HepG2 (cell line): ENCODE data around the gene RNF182. TPM values are rescaled to one million over a fixed set of nuclear protein-coding genes. Genes with fewer than 3 reads are reported as not detected.

Experiments
- ATAC-seq: fragments of 200-7000 bp; cut with Tn5 transposase; 3 replicates; pipeline ENCODE4 v1.9.1; 2020; ENCODE audit warnings: mild to moderate bottlenecking, moderate library complexity
- BruUV-seq: library from RNA; stranded (reverse); fragments of 400-500 nt; replicated peaks from 2 replicates; lab custom pipeline; 2021; lab: Mats Ljungman, UMichigan
- CTCF ChIA-PET: fragments of 300-600 bp; formaldehyde crosslinking; extraction: SDS; loops from one replicate; lab custom pipeline; 2021; ENCODE audit warnings: low total read pairs, inconsistent platforms, low intra/inter-chr PET ratio; lab: Yijun Ruan, JAX
- POLR2A ChIA-PET: fragments of 350-600 bp; sonication (Branson Sonifier 250); formaldehyde crosslinking; loops from one replicate; lab custom pipeline; 2020; ENCODE audit warnings: antibody characterized with exemption, inconsistent platforms; lab: Yijun Ruan, JAX
- DNase-seq: peaks from one replicate; pipeline ENCODE4 v3.0.0-alpha.2; 2015; ENCODE audit warnings: low spot score
- FAIRE-seq: peaks from 3 replicates; lab custom pipeline; 2011; peaks lifted over from hg19 to GRCh38; lab: Jason Lieb, UNC
- H2AFZ ChIP-seq: one replicate; pipeline ENCODE4 v1.6.1; 2011; ENCODE audit warnings: low read length, inconsistent platforms
- H3K27ac ChIP-seq: fragments of 300-600 bp; 3 replicates; pipeline ENCODE4 v1.8.0; 2011; ENCODE audit warnings: mixed run types, mild to moderate bottlenecking, mixed read lengths, low read length, inconsistent platforms; ENCODE audit not compliant: insufficient read depth; ENCODE audit errors: extremely low read length
- H3K27me3 ChIP-seq, 2 experiments: fragments of 200-600 bp in 1 of 2; 2 replicates in 1 of 2; 3 replicates in 1 of 2; pipeline versions ENCODE4 v1.6.0 to v1.8.0; 2011; ENCODE audit warnings: low read length in 2 of 2, mild to moderate bottlenecking in 2 of 2, moderate library complexity in 2 of 2, inconsistent platforms in 1 of 2; ENCODE audit not compliant: insufficient read depth in 2 of 2, control insufficient read depth in 1 of 2
- H3K36me3 ChIP-seq, 2 experiments: fragments of 200-600 bp in 1 of 2; replicated peaks in 1 of 2; 2 replicates in 1 of 2; 3 replicates in 1 of 2; pipeline versions ENCODE4 v1.5.1 to v1.8.0; 2011; ENCODE audit warnings: low read length in 2 of 2, inconsistent platforms in 1 of 2; ENCODE audit not compliant: insufficient read depth in 2 of 2, control insufficient read depth in 1 of 2
- H3K4me1 ChIP-seq: 2 replicates; pipeline ENCODE4 v1.5.1; 2012; ENCODE audit warnings: low read length, inconsistent platforms; ENCODE audit not compliant: insufficient read depth
- H3K4me2 ChIP-seq: 2 replicates; pipeline ENCODE4 v1.6.0; 2011; ENCODE audit warnings: low read depth, low read length, inconsistent platforms
- H3K4me3 ChIP-seq, 3 experiments: fragments of 200-600 bp in 1 of 3; sonication (generic), shearing (Covaris generic) in 1 of 3; replicated peaks in 1 of 3; 2 replicates each; pipeline ENCODE4 v1.5.1; 2011 to 2016; ENCODE audit warnings: low read length in 3 of 3, inconsistent platforms in 2 of 3, low read depth in 2 of 3, mild to moderate bottlenecking in 2 of 3, control low read depth in 1 of 3, mixed read lengths in 1 of 3; ENCODE audit not compliant: insufficient read depth in 1 of 3
- H3K79me2 ChIP-seq: one replicate; pipeline ENCODE4 v1.6.1; 2011; ENCODE audit warnings: low read length, inconsistent platforms; ENCODE audit not compliant: insufficient read depth
- H3K9ac ChIP-seq: 2 replicates; pipeline ENCODE4 v1.6.0; 2011; ENCODE audit warnings: mild to moderate bottlenecking, low read depth, low read length, inconsistent platforms; ENCODE audit not compliant: insufficient read depth
- H3K9me3 ChIP-seq: 2 replicates; pipeline ENCODE4 v1.5.1; 2012; ENCODE audit warnings: mild to moderate bottlenecking, low read length
- H4K20me1 ChIP-seq: 2 replicates; pipeline ENCODE4 v1.6.0; 2011; ENCODE audit warnings: inconsistent platforms, mild to moderate bottlenecking, low read length, moderate library complexity; ENCODE audit not compliant: insufficient read depth
- AHR ChIP-seq: IDR thresholded peaks from 2 replicates; pipeline ENCODE4 v1.6.1; 2018; ENCODE audit warnings: missing genetic modification reagents, missing compliant biosample characterization
- CBX5 ChIP-seq: sonication (generic); formaldehyde crosslinking; IDR thresholded peaks from 2 replicates; pipeline ENCODE4 v1.4.0; 2020; ENCODE audit warnings: missing genetic modification reagents, borderline replicate concordance
- FOXO1 ChIP-seq: sonication (generic); formaldehyde crosslinking; IDR thresholded peaks from 2 replicates; pipeline ENCODE4 v1.4.0; 2020; ENCODE audit warnings: missing genetic modification reagents
- HMGA1 ChIP-seq: sonication (generic); formaldehyde crosslinking; conservative IDR thresholded peaks from 2 replicates; pipeline ENCODE4 v1.4.0; 2020; ENCODE audit warnings: missing genetic modification reagents
- RAD21 ChIP-seq: fragments of 450-650 bp; formaldehyde crosslinking; IDR thresholded peaks from 2 replicates; pipeline ENCODE4 v1.5.0; 2020; ENCODE audit warnings: mild to moderate bottlenecking
- RNF2 ChIP-seq: fragments of 450-650 bp; conservative IDR thresholded peaks from 2 replicates; pipeline ENCODE4 v1.6.1; 2016; ENCODE audit warnings: low read depth
- RXRB ChIP-seq: IDR thresholded peaks from 2 replicates; pipeline ENCODE4 v1.6.1; 2016; ENCODE audit warnings: borderline replicate concordance, missing genetic modification reagents, missing compliant biosample characterization
- SP1 ChIP-seq, 2 experiments: fragments of 450-650 bp in 1 of 2; sonication (generic) in 1 of 2; formaldehyde crosslinking in 1 of 2; IDR thresholded peaks; 2 replicates each; pipeline versions ENCODE4 v1.4.0 to v1.6.1; 2016 to 2020; ENCODE audit warnings: missing genetic modification reagents in 1 of 2
- WIZ ChIP-seq: sonication (generic); formaldehyde crosslinking; IDR thresholded peaks from 2 replicates; pipeline ENCODE4 v1.5.1; 2020; ENCODE audit warnings: mild to moderate bottlenecking, missing genetic modification reagents
- ZNF670 ChIP-seq: sonication (generic); formaldehyde crosslinking; IDR thresholded peaks from 2 replicates; pipeline ENCODE4 v1.8.0; 2022; ENCODE audit warnings: mild to moderate bottlenecking, missing genetic modification reagents, borderline replicate concordance
- WGBS: methylation state at CpG from one replicate; pipeline ENCODE4 v1.1.6; 2017; ENCODE audit warnings: low lambda C conversion rate; 5-methylcytosine and 5-hydroxymethylcytosine counted together
- in situ Hi-C: cut with HindIII; loops from 2 replicates; pipeline ENCODE4 v1.10.0; 2017; ENCODE audit warnings: low pct_unique_long_range_greater_than_20kb; ENCODE audit not compliant: extremely low pct_ligation_motif_present
- intact Hi-C: fragments of 100-400 bp; cut with micrococcal nuclease; formaldehyde crosslinking; loops from one replicate; pipeline ENCODE4 v1.10.0; 2022; ENCODE audit not compliant: unreplicated experiment
- polyA plus RNA-seq, 8 experiments: library from polyadenylated mRNA; depleted of rRNA in 3 of 8; stranded (reverse) in 7 of 8; unstranded in 1 of 8; fragments of >200 nt; fragmentation: Illumina TruSeq in 4 of 8; extraction: Trizol in 4 of 8; gene quantifications; 2 replicates each; pipeline versions ENCODE4 v1.2.1 to v1.2.3, GENCODE V29; 2011 to 2016; ENCODE audit warnings: low read depth in 4 of 8, missing spikeins in 1 of 8, mixed read lengths in 1 of 8; ENCODE audit not compliant: insufficient read depth in 1 of 8
- total RNA-seq, 5 experiments: library from RNA; depleted of rRNA; stranded (reverse); fragments of >200 nt; fragmentation: Illumina TruSeq; extraction: Trizol; gene quantifications; 2 replicates each; pipeline ENCODE4 v1.2.3, GENCODE V29; 2016; ENCODE audit warnings: low read depth in 1 of 5
- TF ChIP-seq, protein P1 (sequence below): sonication (generic); formaldehyde crosslinking; IDR thresholded peaks from 2 replicates; pipeline ENCODE4 v1.8.0; 2022; ENCODE audit warnings: missing genetic modification reagents, mild to moderate bottlenecking, inconsistent platforms, borderline replicate concordance
- TF ChIP-seq, protein P2 (sequence below): sonication (generic); formaldehyde crosslinking; IDR thresholded peaks from 2 replicates; pipeline ENCODE4 v1.4.0; 2020; ENCODE audit warnings: missing genetic modification reagents
- TF ChIP-seq, protein P3 (sequence below): sonication (generic); formaldehyde crosslinking; IDR thresholded peaks from 2 replicates; pipeline ENCODE4 v1.5.0; 2020; ENCODE audit warnings: missing genetic modification reagents
- TF ChIP-seq, protein P4 (sequence below): sonication (generic); formaldehyde crosslinking; IDR thresholded peaks from 2 replicates; pipeline ENCODE4 v1.4.0; 2020; ENCODE audit warnings: mild to moderate bottlenecking, missing genetic modification reagents

Gene RNF182
- total and polyA plus RNA-seq, 2 of the 13 experiments (the other 11 are each of a cell fraction or from before 2014, with no cell fraction given) = not detected

DNA sequence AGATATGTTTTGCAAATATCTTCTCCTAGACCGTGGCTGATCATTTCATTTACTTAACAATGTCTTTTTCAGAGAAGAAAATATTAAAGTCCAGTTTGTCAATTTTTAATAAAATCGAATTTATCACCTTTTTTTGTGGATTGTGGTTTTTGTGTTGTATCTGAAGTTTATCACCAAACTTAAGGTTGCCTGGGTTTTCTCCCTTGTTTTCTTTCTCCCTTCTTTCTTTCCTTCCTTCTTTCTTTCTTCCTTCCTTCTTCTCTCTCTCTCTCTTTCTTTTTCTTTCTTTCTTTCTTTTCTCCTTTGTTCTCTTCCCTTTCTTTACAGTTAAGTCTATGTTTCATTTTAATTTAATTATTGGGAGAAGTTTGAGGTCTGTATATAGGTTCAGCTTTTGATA, 68.7 kb downstream of the RNF182 start:
- Histone ChIP-seq H3K4me1 (no peaks in the 10 kb centered on the region), H4K20me1 (no peaks in the 10 kb centered on the region), H3K79me2 (no peaks in the 10 kb centered on the region), H3K4me3 (no peak overlapping the region), H3K9ac (no peak overlapping the region), H3K27ac (no peak overlapping the region), H3K9me3 (no peaks in the 10 kb centered on the region), H2AFZ (no peak overlapping the region), H3K36me3 (no peaks in the 10 kb centered on the region), H3K4me2 (no peak overlapping the region), H3K27me3 (peaks cover 0 to 16% of the 10 kb centered on the region in 2 experiments; a peak in 3 of 5 replicates)
- intact Hi-C loops (no loop called here), in situ Hi-C loops (no loop called here)
- ChIA-PET POLR2A (no interaction called here), CTCF (no interaction called here)
- WGBS = 1% methylated on average over 2 of the region's 2 CpGs
- FAIRE-seq (no peak), DNase-seq (no peak), ATAC-seq (no peak)
- no TSS peak for BruUV-seq
- TF ChIP-seq WIZ (CRISPR knock-in tag) (no peak), RXRB (CRISPR knock-in tag) (no peak), ZNF670 (CRISPR knock-in tag) (no peak), SP1 (IDR thresholded peaks at IDR 0.05) (no peak), SP1 (CRISPR knock-in tag; IDR thresholded peaks at IDR 0.05) (no peak), RAD21 (no peak), CBX5 (CRISPR knock-in tag) (no peak), HMGA1 (CRISPR knock-in tag) (no peak), RNF2 (no peak), AHR (no peak), FOXO1 (CRISPR knock-in tag) (no peak)
- TF ChIP-seq, protein P1, sequence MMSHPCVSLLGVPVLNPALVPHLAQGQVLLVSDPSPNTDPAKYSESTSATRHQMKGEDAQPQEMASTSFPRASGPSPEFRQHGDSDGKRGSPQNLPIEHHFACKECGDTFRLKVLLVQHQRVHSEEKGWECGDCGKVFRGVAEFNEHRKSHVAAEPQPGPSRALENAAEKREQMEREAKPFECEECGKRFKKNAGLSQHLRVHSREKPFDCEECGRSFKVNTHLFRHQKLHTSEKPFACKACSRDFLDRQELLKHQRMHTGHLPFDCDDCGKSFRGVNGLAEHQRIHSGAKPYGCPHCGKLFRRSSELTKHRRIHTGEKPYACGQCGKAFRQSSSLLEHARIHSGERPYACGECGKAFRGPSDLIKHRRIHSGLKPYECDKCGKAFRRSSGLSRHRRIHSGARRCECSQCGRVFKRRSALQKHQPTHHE (CRISPR knock-in tag) = no peak
- TF ChIP-seq, protein P2, sequence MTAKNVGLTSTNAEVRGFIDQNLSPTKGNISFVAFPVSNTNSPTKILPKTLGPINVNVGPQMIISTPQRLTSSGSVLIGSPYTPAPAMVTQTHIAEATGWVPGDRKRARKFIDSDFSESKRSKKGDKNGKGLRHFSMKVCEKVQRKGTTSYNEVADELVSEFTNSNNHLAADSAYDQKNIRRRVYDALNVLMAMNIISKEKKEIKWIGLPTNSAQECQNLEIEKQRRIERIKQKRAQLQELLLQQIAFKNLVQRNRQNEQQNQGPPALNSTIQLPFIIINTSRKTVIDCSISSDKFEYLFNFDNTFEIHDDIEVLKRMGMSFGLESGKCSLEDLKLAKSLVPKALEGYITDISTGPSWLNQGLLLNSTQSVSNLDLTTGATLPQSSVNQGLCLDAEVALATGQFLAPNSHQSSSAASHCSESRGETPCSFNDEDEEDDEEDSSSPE = no peak
- TF ChIP-seq, protein P3, sequence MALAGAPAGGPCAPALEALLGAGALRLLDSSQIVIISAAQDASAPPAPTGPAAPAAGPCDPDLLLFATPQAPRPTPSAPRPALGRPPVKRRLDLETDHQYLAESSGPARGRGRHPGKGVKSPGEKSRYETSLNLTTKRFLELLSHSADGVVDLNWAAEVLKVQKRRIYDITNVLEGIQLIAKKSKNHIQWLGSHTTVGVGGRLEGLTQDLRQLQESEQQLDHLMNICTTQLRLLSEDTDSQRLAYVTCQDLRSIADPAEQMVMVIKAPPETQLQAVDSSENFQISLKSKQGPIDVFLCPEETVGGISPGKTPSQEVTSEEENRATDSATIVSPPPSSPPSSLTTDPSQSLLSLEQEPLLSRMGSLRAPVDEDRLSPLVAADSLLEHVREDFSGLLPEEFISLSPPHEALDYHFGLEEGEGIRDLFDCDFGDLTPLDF (CRISPR knock-in tag) = no peak
- TF ChIP-seq, protein P4, sequence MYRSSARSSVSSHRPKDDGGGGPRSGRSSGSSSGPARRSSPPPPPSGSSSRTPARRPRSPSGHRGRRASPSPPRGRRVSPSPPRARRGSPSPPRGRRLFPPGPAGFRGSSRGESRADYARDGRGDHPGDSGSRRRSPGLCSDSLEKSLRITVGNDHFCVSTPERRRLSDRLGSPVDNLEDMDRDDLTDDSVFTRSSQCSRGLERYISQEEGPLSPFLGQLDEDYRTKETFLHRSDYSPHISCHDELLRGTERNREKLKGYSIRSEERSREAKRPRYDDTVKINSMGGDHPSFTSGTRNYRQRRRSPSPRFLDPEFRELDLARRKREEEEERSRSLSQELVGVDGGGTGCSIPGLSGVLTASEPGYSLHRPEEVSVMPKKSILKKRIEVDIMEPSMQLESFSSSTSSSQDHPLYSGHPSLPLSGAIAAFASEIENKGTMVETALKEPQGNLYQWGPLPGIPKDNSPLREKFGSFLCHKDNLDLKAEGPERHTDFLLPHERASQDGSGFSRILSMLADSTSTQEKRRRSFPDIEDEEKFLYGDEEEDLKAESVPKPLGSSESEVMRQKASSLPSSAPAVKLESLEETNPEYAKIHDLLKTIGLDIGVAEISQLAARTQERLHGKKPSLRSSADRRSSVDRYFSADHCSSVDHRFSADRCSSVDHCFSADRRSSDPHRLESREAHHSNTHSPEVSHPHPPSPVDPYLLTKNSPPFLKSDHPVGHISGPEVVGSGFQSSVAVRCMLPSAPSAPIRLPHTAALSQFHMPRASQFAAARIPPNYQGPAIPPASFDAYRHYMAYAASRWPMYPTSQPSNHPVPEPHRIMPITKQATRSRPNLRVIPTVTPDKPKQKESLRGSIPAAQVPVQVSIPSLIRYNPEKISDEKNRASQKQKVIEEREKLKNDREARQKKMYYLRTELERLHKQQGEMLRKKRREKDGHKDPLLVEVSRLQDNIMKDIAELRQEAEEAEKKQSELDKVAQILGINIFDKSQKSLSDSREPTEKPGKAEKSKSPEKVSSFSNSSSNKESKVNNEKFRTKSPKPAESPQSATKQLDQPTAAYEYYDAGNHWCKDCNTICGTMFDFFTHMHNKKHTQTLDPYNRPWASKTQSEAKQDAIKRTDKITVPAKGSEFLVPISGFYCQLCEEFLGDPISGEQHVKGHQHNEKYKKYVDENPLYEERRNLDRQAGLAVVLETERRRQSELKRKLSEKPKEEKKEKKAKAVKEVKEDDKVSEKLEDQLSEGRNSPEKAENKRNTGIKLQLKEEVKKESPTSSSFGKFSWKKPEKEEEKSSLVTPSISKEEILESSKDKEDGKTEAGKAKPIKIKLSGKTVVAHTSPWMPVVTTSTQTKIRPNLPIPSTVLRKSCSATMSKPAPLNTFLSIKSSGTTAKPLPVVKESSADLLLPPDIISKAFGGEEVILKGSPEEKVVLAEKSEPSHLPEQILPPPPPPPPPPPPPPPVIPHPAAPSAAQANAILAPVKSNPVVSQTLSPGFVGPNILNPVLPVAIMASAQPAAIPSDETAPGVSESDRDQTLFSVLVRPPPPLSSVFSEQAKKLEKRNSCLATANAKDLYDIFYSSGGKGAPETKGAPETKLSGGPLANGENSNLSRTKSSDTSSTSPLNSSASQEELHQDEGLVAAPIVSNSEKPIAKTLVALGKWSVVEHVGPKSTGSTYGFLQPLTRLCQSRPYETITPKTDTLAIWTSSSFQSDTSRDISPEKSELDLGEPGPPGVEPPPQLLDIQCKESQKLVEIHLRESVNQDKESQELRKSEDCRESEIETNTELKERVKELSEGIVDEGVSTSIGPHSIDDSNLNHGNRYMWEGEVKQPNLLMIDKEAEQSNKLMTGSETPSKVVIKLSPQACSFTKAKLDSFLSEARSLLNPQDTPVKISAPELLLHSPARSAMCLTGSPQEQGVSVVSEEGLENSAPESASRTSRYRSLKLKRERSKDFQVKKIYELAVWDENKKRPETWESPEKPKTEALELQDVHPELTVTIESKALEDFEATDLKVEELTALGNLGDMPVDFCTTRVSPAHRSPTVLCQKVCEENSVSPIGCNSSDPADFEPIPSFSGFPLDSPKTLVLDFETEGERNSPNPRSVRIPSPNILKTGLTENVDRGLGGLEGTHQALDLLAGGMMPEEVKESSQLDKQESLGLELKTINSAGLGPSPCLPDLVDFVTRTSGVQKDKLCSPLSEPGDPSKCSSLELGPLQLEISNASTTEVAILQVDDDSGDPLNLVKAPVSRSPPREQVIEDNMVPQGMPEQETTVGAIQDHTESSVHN (CRISPR knock-in tag) = no peak
